Measurements from ENCODE around the gene LRRC43. TPM values are rescaled to one million over a fixed set of nuclear protein-coding genes. Genes with fewer than 3 reads are reported as not detected.

LRRC43 gene
- total and polyA plus RNA-seq, 4 donors = 0.03 to 0.67 (median 0.13) TPM; not detected in 1

DNA sequence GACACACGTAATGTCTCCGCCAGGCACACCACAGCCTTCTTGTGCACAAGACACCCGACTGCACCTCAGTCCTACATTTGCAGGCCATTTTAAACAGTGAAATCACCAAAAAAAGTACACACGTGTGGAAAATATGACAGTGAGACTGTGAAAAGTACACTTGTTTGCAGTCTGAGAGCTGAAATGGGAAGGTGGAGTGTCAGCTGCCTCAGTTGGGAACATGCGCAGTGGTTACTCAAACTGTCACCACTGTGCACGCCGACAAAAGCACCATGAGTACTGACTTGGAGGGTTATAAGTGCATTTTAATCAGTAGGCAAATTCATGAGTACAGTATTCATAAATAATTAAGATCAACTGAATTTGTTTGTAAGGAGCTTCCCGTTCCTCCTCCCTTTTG is 67.6 kb downstream of the LRRC43 start:
- no peaks in the 10 kb centered on the region for H3K27me3 ChIP-seq (ENCODE audit: control insufficient read depth in 4 of 4, insufficient read depth in 4 of 4, low read length in 3 of 4)
- no peaks in the 10 kb centered on the region for H3K9me3 ChIP-seq (ENCODE audit: control insufficient read depth in 4 of 4, low read length in 3 of 4)
- H3K4me3 ChIP-seq (ENCODE audit: low read depth in 1 of 3, low read length in 3 of 3) = no peak overlapping the region
- no peaks in the 10 kb centered on the region for H3K4me1 ChIP-seq (ENCODE audit: control insufficient read depth in 4 of 4, insufficient read depth in 4 of 4, low read length in 3 of 4)
- H3K27ac ChIP-seq (ENCODE audit: low read depth in 1 of 2, low read length in 2 of 2) = no peak overlapping the region
- peaks cover 2 to 13% (median 10%) of the 10 kb centered on the region in 4 donors for H3K36me3 ChIP-seq (ENCODE audit: control insufficient read depth in 4 of 4, insufficient read depth in 3 of 4, low read depth in 1 of 4, low read length in 3 of 4)
- TF ChIP-seq HNF4G (IDR thresholded peaks at IDR 0.05) = no peak
- TF ChIP-seq, protein P1, sequence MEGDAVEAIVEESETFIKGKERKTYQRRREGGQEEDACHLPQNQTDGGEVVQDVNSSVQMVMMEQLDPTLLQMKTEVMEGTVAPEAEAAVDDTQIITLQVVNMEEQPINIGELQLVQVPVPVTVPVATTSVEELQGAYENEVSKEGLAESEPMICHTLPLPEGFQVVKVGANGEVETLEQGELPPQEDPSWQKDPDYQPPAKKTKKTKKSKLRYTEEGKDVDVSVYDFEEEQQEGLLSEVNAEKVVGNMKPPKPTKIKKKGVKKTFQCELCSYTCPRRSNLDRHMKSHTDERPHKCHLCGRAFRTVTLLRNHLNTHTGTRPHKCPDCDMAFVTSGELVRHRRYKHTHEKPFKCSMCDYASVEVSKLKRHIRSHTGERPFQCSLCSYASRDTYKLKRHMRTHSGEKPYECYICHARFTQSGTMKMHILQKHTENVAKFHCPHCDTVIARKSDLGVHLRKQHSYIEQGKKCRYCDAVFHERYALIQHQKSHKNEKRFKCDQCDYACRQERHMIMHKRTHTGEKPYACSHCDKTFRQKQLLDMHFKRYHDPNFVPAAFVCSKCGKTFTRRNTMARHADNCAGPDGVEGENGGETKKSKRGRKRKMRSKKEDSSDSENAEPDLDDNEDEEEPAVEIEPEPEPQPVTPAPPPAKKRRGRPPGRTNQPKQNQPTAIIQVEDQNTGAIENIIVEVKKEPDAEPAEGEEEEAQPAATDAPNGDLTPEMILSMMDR (IDR thresholded peaks at IDR 0.05; ENCODE audit: low read depth, low read length, missing input control) = no peak
- TF ChIP-seq YY1 (IDR thresholded peaks at IDR 0.05) = no peak
- TF ChIP-seq NR2F2 (IDR thresholded peaks at IDR 0.05) = no peak
- no peak for TF ChIP-seq FOXA1 (IDR thresholded peaks at IDR 0.05)
- TF ChIP-seq, protein P2, sequence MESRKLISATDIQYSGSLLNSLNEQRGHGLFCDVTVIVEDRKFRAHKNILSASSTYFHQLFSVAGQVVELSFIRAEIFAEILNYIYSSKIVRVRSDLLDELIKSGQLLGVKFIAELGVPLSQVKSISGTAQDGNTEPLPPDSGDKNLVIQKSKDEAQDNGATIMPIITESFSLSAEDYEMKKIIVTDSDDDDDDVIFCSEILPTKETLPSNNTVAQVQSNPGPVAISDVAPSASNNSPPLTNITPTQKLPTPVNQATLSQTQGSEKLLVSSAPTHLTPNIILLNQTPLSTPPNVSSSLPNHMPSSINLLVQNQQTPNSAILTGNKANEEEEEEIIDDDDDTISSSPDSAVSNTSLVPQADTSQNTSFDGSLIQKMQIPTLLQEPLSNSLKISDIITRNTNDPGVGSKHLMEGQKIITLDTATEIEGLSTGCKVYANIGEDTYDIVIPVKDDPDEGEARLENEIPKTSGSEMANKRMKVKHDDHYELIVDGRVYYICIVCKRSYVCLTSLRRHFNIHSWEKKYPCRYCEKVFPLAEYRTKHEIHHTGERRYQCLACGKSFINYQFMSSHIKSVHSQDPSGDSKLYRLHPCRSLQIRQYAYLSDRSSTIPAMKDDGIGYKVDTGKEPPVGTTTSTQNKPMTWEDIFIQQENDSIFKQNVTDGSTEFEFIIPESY (IDR thresholded peaks at IDR 0.05) = no peak
- TF ChIP-seq GABPA (IDR thresholded peaks at IDR 0.05 in 1 of 2, conservative IDR thresholded peaks at IDR 0.05 in 1 of 2) = no peak
- WGBS = 96% methylated on average over 8 of the region's 8 CpGs
- H3K9ac ChIP-seq (ENCODE audit: low read depth in 1 of 2, low read length in 2 of 2) = no peak overlapping the region
- no peak for DNase-seq (ENCODE audit: low spot score)

Small RNAs within 50 kb of the gene (small RNA-seq; reads per million reads assigned to genes)
- 0.33 reads per million, percentile 34 among the genes with 10 or more reads in this experiment for gene DIABLO

Other genes starting within 250 kb of the LRRC43 start
- gene BCL7A, start 161.2 kb upstream of the LRRC43 start, total RNA-seq = 1 to 10 TPM; 5.9 to 8.3 TPM
- gene BCL7A, start 161.2 kb upstream of the LRRC43 start, polyA plus RNA-seq = 1 to 10 TPM; 3.5 to 4.0 TPM
- 10 to 100 TPM; 10.6 to 19.5 TPM for gene MLXIP, start 104.4 kb upstream of the LRRC43 start, total RNA-seq
- 10 to 100 TPM; 10.6 to 11.4 TPM for gene MLXIP, start 104.4 kb upstream of the LRRC43 start, polyA plus RNA-seq
- gene IL31, start 8.9 kb upstream of the LRRC43 start, total RNA-seq = not detected
- not detected for gene IL31, start 8.9 kb upstream of the LRRC43 start, polyA plus RNA-seq
- gene B3GNT4, start 20.6 kb downstream of the LRRC43 start, total RNA-seq = not detected
- gene B3GNT4, start 20.6 kb downstream of the LRRC43 start, polyA plus RNA-seq = under 1 TPM; 0.14 to 0.43 TPM
- 10 to 100 TPM; 20.4 to 27.4 TPM for gene DIABLO, start 42.9 kb downstream of the LRRC43 start, total RNA-seq
- gene DIABLO, start 42.9 kb downstream of the LRRC43 start, polyA plus RNA-seq = 10 to 100 TPM; 29.5 to 34.4 TPM
- 10 to 100 TPM; 12.2 to 14.9 TPM for gene VPS33A, start 83.4 kb downstream of the LRRC43 start, total RNA-seq
- gene VPS33A, start 83.4 kb downstream of the LRRC43 start, polyA plus RNA-seq = 1 to 10 TPM; 6.4 to 7.8 TPM
- 10 to 100 TPM; 19.9 to 41.9 TPM for gene CLIP1, start 239.5 kb downstream of the LRRC43 start, total RNA-seq
- gene CLIP1, start 239.5 kb downstream of the LRRC43 start, polyA plus RNA-seq = 10 to 100 TPM; 13.0 to 32.2 TPM